Mesodermal cell (in vitro differentiated cells): Measurements from ENCODE around the gene UGGT2.
"Not testable (repeated sequence)": the region's sequence is repeated elsewhere in the genome, so short reads cannot be mapped to it uniquely, and the experiment has no call there.

Experiments used
- H3K27ac ChIP-seq: 2 replicates; pipeline ENCODE4 v1.7.0; 2013; ENCODE audit warnings: mild to moderate bottlenecking, low read depth, low read length, moderate library complexity; ENCODE audit not compliant: severe bottlenecking
- H3K36me3 ChIP-seq: 2 replicates; pipeline ENCODE4 v1.7.1; 2013; ENCODE audit warnings: mild to moderate bottlenecking, low read length, moderate library complexity; ENCODE audit not compliant: control insufficient read depth, insufficient read depth
- H3K4me1 ChIP-seq: one replicate; pipeline ENCODE4 v1.7.1; 2013; ENCODE audit warnings: mild to moderate bottlenecking, low read length; ENCODE audit not compliant: insufficient read depth, control insufficient read depth, poor library complexity, severe bottlenecking
- H3K4me3 ChIP-seq: 2 replicates; pipeline ENCODE4 v1.7.0; 2013; ENCODE audit warnings: low read length, control low read depth, mild to moderate bottlenecking; ENCODE audit not compliant: insufficient read depth, poor library complexity, severe bottlenecking; ENCODE audit errors: extremely low read depth
- H3K9me3 ChIP-seq: 2 replicates; pipeline ENCODE4 v1.7.1; 2013; ENCODE audit warnings: mild to moderate bottlenecking, low read length, moderate library complexity; ENCODE audit not compliant: control insufficient read depth
- WGBS, 2 experiments: methylation state at CpG; one replicate each; pipeline ENCODE4 v1.1.5; 2013; ENCODE audit warnings: missing lambda C conversion rate in 2 of 2; ENCODE audit not compliant: insufficient coverage in 2 of 2; 5-methylcytosine and 5-hydroxymethylcytosine counted together

Gene UGGT2

DNA sequence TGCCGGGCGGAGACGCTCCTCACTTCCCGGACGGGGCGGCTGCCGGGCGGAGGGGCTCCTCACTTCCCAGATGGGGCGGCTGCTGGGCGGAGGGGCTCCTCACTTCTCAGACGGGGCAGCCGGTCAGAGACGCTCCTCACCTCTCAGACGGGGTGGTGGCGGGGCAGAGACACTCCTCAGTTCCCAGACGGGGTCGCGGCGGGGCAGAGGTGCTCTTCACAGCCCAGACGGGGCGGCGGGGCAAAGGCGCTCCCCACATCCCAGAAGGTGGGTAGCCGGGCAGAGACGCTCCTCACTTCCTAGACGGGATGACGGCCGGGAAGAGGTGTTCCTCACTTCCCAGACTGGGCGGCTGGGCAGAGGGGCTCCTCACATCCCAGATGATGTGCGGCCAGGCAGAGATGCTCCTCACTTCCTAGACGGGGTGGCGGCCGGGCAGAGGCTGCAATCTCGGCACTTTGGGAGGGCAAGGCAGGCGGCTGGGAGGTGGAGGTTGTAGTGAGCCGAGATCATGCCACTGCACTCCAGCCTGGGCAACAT is 124.8 kb downstream of the UGGT2 start:
- WGBS, 2 experiments = 92 to 94% methylated on average over 17 to 33 of the region's 36 CpGs
- H3K4me3 ChIP-seq, H3K4me1 ChIP-seq, H3K27ac ChIP-seq: not testable (repeated sequence)
- H3K9me3 ChIP-seq = peaks cover 15% of the 10 kb centered on the region
- H3K36me3 ChIP-seq = peaks cover 29% of the 10 kb centered on the region

GRCh38 chr13:95926231-95926630 is 127.0 kb downstream of the UGGT2 start:
- Histone ChIP-seq H3K27ac (no peak overlapping the region), H3K4me1 (no peaks in the 10 kb centered on the region), H3K36me3 (peaks cover 24% of the 10 kb centered on the region), H3K9me3 (peaks cover 15% of the 10 kb centered on the region), H3K4me3 (no peak overlapping the region)
- 83% methylated on average over 1 of the region's 3 CpGs for WGBS, 2 experiments

DNA sequence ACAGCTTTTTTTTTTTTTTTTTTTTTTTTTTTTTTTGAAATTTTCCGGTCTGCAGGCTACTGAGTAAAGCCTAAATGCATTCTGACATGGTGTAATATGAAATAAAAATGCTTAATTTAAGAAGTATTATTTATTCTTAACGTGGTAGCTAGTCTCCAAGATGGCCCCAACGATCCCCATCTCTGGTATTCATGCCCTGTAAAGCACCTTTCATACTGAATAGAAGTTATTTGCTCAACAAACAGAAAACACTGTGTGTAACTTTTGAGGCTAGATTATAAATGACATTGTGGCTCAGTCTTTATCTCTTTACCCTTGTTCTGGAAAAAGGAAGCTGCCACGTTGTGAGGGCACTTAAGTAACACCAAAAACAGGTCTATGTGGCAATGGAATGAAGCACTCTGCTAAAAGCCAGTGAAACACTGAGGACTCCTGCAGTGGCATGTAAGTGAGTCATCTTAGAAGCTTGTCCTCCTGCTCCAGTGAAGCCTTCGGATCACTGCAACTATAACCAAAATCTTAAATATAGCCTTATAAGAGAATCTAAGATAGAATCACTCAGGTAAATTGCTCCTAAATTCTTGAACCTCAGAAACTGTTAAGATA is 128.7 kb downstream of the UGGT2 start:
- WGBS, 2 experiments = 20 to 25% methylated on average over 1 of the region's 5 CpGs

DNA sequence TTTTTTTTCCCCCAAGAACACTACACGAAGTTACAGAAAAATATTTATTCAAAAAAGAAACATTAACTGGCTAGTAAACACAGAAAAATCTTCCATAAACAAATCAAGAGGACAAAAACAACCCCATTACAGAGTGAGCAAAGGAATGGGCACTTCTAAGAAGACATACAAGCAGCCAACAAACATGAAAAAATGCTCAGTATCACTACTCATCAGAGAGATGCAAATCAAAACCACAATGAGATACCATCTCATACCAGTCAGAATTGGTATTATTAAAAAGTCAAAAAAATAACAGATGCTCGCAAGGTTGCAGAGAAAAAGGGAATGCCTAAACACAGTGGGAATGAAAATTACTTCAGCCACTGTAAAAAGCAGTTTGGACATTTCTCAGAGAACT is 131.7 kb downstream of the UGGT2 start:
- 100% methylated on average over 1 of the region's 2 CpGs; no CpG with 5 or more reads in 1 of the 2 experiments for WGBS, 2 experiments
- peaks cover 4% of the 10 kb centered on the region for H3K36me3 ChIP-seq

More for the DNA sequence above, 128.7 kb downstream of the UGGT2 start:
- Histone ChIP-seq H3K4me3 (no peak overlapping the region), H3K4me1 (no peaks in the 10 kb centered on the region), H3K36me3 (peaks cover 7% of the 10 kb centered on the region), H3K9me3 (peaks cover 4% of the 10 kb centered on the region), H3K27ac (peak overlapping the region; percentile 81)

DNA sequence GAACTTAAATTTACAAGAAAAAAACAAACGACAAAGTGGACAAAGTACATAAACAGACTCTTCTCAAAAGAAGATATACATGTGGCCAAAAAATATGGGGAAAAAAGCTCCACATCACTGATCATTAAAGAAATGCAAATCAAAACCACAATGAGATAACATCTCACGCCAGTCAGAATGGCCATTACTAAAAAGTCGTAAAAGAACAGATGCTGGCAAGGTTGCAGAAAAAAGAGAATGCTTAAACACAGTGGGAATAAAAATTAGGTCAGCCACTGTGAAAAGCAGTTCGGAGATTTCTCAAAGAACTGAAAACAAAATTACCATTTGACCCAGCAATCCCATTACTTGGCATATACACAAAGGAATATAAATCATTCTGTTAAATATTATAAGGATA is 132.7 kb downstream of the UGGT2 start:
- H3K4me3 ChIP-seq = no peak overlapping the region
- peaks cover 8% of the 10 kb centered on the region for H3K36me3 ChIP-seq
- 100% methylated on average over 1 of the region's 4 CpGs; no CpG with 5 or more reads in 1 of the 2 experiments for WGBS, 2 experiments
- no peaks in the 10 kb centered on the region for H3K4me1 ChIP-seq
- H3K9me3 ChIP-seq = no peaks in the 10 kb centered on the region
- no peak overlapping the region for H3K27ac ChIP-seq

More for the DNA sequence above, 131.7 kb downstream of the UGGT2 start:
- no peak overlapping the region for H3K27ac ChIP-seq
- no peak overlapping the region for H3K4me3 ChIP-seq
- no peaks in the 10 kb centered on the region for H3K4me1 ChIP-seq
- no peaks in the 10 kb centered on the region for H3K9me3 ChIP-seq

GRCh38 chr13:95918860-95919259 is 134.3 kb downstream of the UGGT2 start:
- Histone ChIP-seq H3K9me3 (no peaks in the 10 kb centered on the region), H3K27ac (no peak overlapping the region), H3K4me1 (no peaks in the 10 kb centered on the region), H3K36me3 (peaks cover 18% of the 10 kb centered on the region), H3K4me3 (no peak overlapping the region)
- 94 to 100% methylated on average over 2 of the region's 2 CpGs for WGBS, 2 experiments

- WGBS, 2 experiments = 90 to 93% methylated on average over 1 of the region's 2 CpGs
- no peaks in the 10 kb centered on the region for H3K4me1 ChIP-seq
- no peak overlapping the region for H3K27ac ChIP-seq
Observed at GRCh38 chr13:95914991-95915501, 138.2 kb downstream of the UGGT2 start.

DNA sequence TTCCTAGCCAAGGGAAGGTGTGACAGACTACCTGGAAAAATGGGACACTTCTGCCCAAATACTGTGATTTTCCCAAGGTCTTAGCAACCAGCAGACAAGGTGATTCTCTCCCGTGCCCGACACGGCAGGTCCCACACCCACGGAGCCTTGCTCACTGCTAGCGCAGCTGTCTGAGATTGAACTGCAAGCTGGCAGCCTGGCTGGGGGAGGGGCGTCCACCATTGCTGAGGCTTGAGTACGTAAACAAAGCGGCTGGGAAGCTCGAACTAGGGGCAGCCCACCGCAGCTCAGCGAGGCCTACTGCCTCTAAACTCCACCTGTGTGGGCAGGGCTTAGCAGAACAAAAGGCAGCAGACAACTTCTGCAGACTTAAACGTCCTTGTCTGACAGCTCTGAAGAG is 146.2 kb downstream of the UGGT2 start:
- H3K4me3 ChIP-seq = no peak overlapping the region
- H3K4me1 ChIP-seq = no peaks in the 10 kb centered on the region
- peaks cover 7% of the 10 kb centered on the region for H3K36me3 ChIP-seq
- H3K27ac ChIP-seq = no peak overlapping the region
- WGBS, 2 experiments = 92 to 94% methylated on average over 8 to 11 of the region's 12 CpGs
- no peaks in the 10 kb centered on the region for H3K9me3 ChIP-seq

More at GRCh38 chr13:95914991-95915501, 138.2 kb downstream of the UGGT2 start:
- no peak overlapping the region for H3K4me3 ChIP-seq
- H3K9me3 ChIP-seq = no peaks in the 10 kb centered on the region
- H3K36me3 ChIP-seq = peaks cover 18% of the 10 kb centered on the region

GRCh38 chr13:95903569-95903968 is 149.6 kb downstream of the UGGT2 start:
- Histone ChIP-seq H3K4me1 (no peaks in the 10 kb centered on the region), H3K9me3 (no peaks in the 10 kb centered on the region), H3K4me3 (no peak overlapping the region), H3K36me3 (peaks cover 13% of the 10 kb centered on the region), H3K27ac (no peak overlapping the region)
- WGBS, 2 experiments = 75% methylated on average over 1 of the region's 1 CpG; no CpG with 5 or more reads in 1 of the 2 experiments

GRCh38 chr13:95902741-95903140 is 150.5 kb downstream of the UGGT2 start:
- H3K27ac ChIP-seq = no peak overlapping the region
- no peak overlapping the region for H3K4me3 ChIP-seq
- H3K36me3 ChIP-seq = peaks cover 13% of the 10 kb centered on the region
- no peaks in the 10 kb centered on the region for H3K9me3 ChIP-seq
- no CpG with 5 or more reads among the region's 1 CpG for WGBS, 2 experiments
- no peaks in the 10 kb centered on the region for H3K4me1 ChIP-seq

DNA sequence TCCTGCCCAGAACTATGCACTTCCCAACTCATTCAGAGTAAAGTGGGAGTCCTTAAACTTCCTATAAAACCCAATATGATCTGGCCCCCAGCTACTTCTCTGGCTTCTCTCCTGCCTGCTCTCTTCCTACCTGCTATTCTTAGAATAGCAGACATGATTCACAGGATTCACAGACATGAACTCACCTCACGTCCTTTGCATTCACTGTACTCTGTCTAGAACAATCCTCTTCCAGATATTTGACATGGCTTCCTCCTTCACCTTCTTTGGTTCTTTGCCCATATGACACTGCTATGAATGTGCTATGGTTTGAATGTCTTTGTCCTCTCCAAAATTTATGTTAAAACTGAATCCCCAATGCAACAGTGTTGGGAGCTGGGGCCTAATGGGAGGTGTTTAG is 154.9 kb downstream of the UGGT2 start:
- Histone ChIP-seq H3K36me3 (peaks cover 9% of the 10 kb centered on the region), H3K9me3 (no peaks in the 10 kb centered on the region), H3K27ac (no peak overlapping the region), H3K4me3 (no peak overlapping the region), H3K4me1 (peaks cover 5% of the 10 kb centered on the region)
- WGBS, 2 experiments = 67 to 90% methylated on average over 1 of the region's 1 CpG
